KMS-11 (cell line): Measurements from ENCODE around the gene SLC24A3.

Experiments
- H2AFZ ChIP-seq: fragments of 200-600 bp; sonication (generic); 2 replicates; pipeline ENCODE4 v1.6.1; 2016; ENCODE audit warnings: antibody characterized with exemption, mixed run types, low read depth
- H3K27ac ChIP-seq: fragments of 200-600 bp; sonication (generic); 2 replicates; pipeline ENCODE4 v1.6.1; 2016; ENCODE audit warnings: mild to moderate bottlenecking, mixed run types
- H3K27me3 ChIP-seq: fragments of 200-600 bp; sonication (generic); 2 replicates; pipeline ENCODE4 v1.6.1; 2017; ENCODE audit warnings: mild to moderate bottlenecking, low read depth, mixed run types, moderate library complexity; ENCODE audit not compliant: insufficient read depth
- H3K36me3 ChIP-seq: fragments of 200-600 bp; sonication (generic); 2 replicates; pipeline ENCODE4 v1.6.1; 2017; ENCODE audit warnings: mild to moderate bottlenecking, mixed run types; ENCODE audit not compliant: insufficient read depth
- H3K4me1 ChIP-seq: fragments of 200-600 bp; sonication (generic); 2 replicates; pipeline ENCODE4 v1.6.1; 2016; ENCODE audit warnings: mild to moderate bottlenecking, low read depth, mixed run types; ENCODE audit not compliant: poor library complexity, severe bottlenecking
- H3K4me2 ChIP-seq: fragments of 200-600 bp; sonication (generic); 2 replicates; pipeline ENCODE4 v1.7.0; 2016; ENCODE audit warnings: mild to moderate bottlenecking, mixed run types
- H3K4me3 ChIP-seq: fragments of 200-600 bp; sonication (generic); IDR thresholded peaks from 2 replicates; pipeline ENCODE4 v1.6.1; 2017; ENCODE audit warnings: low read depth, low read length, mixed read lengths; ENCODE audit not compliant: insufficient read depth
- H3K79me2 ChIP-seq: fragments of 200-600 bp; sonication (generic); 2 replicates; pipeline ENCODE4 v1.6.1; 2016; ENCODE audit warnings: low read depth, mixed run types; ENCODE audit not compliant: insufficient read depth
- H3K9ac ChIP-seq: fragments of 200-600 bp; sonication (generic); 2 replicates; pipeline ENCODE4 v1.6.1; 2016; ENCODE audit warnings: mild to moderate bottlenecking, mixed run types
- H4K20me1 ChIP-seq: fragments of 200-600 bp; sonication (generic); 2 replicates; pipeline ENCODE4 v1.6.1; 2016; ENCODE audit warnings: mild to moderate bottlenecking, mixed run types; ENCODE audit not compliant: insufficient read depth
- CTCF ChIP-seq: fragments of 200-600 bp; sonication (generic); conservative IDR thresholded peaks from 2 replicates; pipeline ENCODE4 v1.6.1; 2017; ENCODE audit warnings: low read depth, mild to moderate bottlenecking, antibody characterized with exemption, low read length, moderate library complexity, mixed read lengths

SLC24A3 gene

GRCh38 chr20:19433371-19434350, 221.2 kb downstream of the SLC24A3 start:
- H3K27me3 ChIP-seq, result no peaks in the 10 kb centered on the region
- H3K4me2 ChIP-seq, result no peak overlapping the region
- no peak overlapping the region for H3K27ac ChIP-seq
- H4K20me1 ChIP-seq, result no peaks in the 10 kb centered on the region
- H3K4me3 ChIP-seq, result no peak overlapping the region
- no peaks in the 10 kb centered on the region for H3K79me2 ChIP-seq
- H3K4me1 ChIP-seq, result no peaks in the 10 kb centered on the region
- no peaks in the 10 kb centered on the region for H3K36me3 ChIP-seq
- no peak for TF ChIP-seq CTCF
- no peak overlapping the region for H2AFZ ChIP-seq
- H3K9ac ChIP-seq, result no peak overlapping the region

GRCh38 chr20:19435316-19435715, 222.9 kb downstream of the SLC24A3 start:
- H3K36me3 ChIP-seq, result no peaks in the 10 kb centered on the region
- H3K9ac ChIP-seq, result no peak overlapping the region
- H3K27me3 ChIP-seq, result no peaks in the 10 kb centered on the region
- H2AFZ ChIP-seq, result no peak overlapping the region
- no peaks in the 10 kb centered on the region for H3K79me2 ChIP-seq
- H3K4me1 ChIP-seq, result no peaks in the 10 kb centered on the region
- TF ChIP-seq CTCF, result no peak
- H4K20me1 ChIP-seq, result no peaks in the 10 kb centered on the region
- H3K27ac ChIP-seq, result no peak overlapping the region
- H3K4me2 ChIP-seq, result no peak overlapping the region
- H3K4me3 ChIP-seq, result no peak overlapping the region

GRCh38 chr20:19435821-19436220, 223.4 kb downstream of the SLC24A3 start:
- Histone ChIP-seq H3K79me2 (no peaks in the 10 kb centered on the region), H3K36me3 (no peaks in the 10 kb centered on the region), H3K27me3 (no peaks in the 10 kb centered on the region), H4K20me1 (no peaks in the 10 kb centered on the region), H3K4me2 (no peak overlapping the region), H3K4me1 (no peaks in the 10 kb centered on the region), H3K4me3 (no peak overlapping the region), H3K9ac (no peak overlapping the region), H2AFZ (no peak overlapping the region), H3K27ac (no peak overlapping the region)
- TF ChIP-seq CTCF, result no peak

GRCh38 chr20:19438488-19438887, 226.0 kb downstream of the SLC24A3 start:
- no peaks in the 10 kb centered on the region for H4K20me1 ChIP-seq
- no peaks in the 10 kb centered on the region for H3K27me3 ChIP-seq
- H3K27ac ChIP-seq, result no peak overlapping the region
- no peak overlapping the region for H3K9ac ChIP-seq
- no peaks in the 10 kb centered on the region for H3K36me3 ChIP-seq
- no peak overlapping the region for H2AFZ ChIP-seq
- H3K4me2 ChIP-seq, result no peak overlapping the region
- no peaks in the 10 kb centered on the region for H3K79me2 ChIP-seq
- H3K4me3 ChIP-seq, result no peak overlapping the region
- no peaks in the 10 kb centered on the region for H3K4me1 ChIP-seq
- TF ChIP-seq CTCF, result no peak
